Activated CD4-positive, alpha-beta T cell treated with anti-CD3 and anti-CD28 coated beads, Interleukin-2, amount 50 U/mL, for 4 hours (primary cell): Measurements from ENCODE around the gene MACROD2.

Experiments used
- DNase-seq, 2 experiments: peaks; one replicate each; pipeline ENCODE4 v3.0.0-alpha.2; 2020

Gene MACROD2

GRCh38 chr20:15865553-15865952 lies 1870.2 kb downstream of the MACROD2 start:
- DNase-seq: no peak

- no peak for DNase-seq
These were observed 1871.8 kb downstream of the MACROD2 start for GRCh38 chr20:15866916-15867730.

DNA sequence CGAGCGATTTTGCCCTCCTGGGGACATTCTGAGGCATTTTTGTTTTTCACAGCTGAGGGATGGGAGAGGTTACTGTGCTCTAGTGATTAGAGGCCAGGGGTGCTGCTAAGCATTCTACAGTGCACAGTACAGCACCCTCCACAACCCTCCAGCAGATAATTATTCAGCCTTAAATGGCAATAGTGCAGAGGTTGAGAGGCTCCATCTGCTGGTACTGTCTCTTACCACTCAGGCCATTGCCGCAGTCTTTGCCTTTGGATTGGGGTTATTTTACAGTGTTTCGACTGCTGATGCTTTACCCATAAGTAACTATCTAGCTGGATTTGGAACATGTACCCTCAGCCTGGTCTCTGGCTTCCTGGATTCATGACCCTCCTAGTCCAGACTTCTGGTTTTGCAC lies 1872.6 kb downstream of the MACROD2 start:
- no peak for DNase-seq

- no peak for DNase-seq
These were observed 1880.1 kb downstream of the MACROD2 start for GRCh38 chr20:15875446-15875845.

- DNase-seq: no peak
These were observed 1887.2 kb downstream of the MACROD2 start for GRCh38 chr20:15882553-15882952.

GRCh38 chr20:15886250-15886649 lies 1890.9 kb downstream of the MACROD2 start:
- no peak for DNase-seq

- DNase-seq: no peak
These were observed 1892.1 kb downstream of the MACROD2 start for GRCh38 chr20:15887387-15887786.

DNA sequence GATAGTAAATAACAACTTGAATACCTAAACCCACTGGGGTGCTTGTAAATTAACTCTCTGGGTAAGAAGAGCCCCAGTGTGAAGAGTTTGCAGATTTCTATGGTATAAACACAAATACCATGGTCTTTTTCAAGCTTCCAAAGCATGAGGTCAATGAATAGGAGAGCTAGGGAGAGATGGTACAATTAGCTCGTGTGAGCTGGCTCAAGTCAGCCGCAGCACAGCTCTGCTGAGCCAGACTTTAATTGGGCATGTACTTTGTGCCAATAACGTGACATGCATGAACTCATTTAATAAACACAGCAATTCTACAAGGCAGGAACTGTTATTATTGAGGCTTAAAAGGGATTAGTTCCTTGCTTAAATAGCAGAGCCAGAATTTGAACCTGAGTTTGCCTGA lies 1893.7 kb downstream of the MACROD2 start:
- DNase-seq: no peak

GRCh38 chr20:15889514-15890256 lies 1894.4 kb downstream of the MACROD2 start:
- no peak for DNase-seq

DNA sequence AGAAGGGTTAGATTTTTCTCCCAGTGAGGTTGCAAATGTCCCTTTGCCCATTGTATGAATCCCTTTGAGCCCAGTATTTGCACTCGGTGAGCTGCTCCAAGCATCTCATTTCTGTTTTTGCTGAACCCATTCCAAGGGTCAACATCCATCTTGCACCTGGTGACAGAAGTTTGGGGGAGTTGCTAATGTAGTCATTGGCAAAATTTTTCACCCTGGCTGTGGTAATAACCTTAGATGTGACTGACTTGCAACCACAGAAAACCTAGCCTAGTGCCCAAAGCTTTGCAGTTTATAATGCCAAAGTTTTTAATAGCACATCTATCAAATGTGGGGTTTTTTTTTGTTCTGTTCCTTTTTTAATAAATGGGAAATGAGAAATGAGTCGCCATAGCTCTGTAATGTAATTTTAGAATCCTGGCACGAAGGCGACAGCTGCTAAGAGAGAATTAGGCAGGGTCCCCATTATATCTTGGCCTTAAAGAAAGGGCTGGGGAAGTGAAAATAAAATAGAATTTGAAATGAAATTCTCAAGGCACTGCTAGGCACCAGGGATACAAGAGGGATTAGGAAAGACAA lies 1895.2 kb downstream of the MACROD2 start:
- no peak for DNase-seq

GRCh38 chr20:15895126-15895525 lies 1899.8 kb downstream of the MACROD2 start:
- DNase-seq: no peak

GRCh38 chr20:15895560-15896084 lies 1900.3 kb downstream of the MACROD2 start:
- DNase-seq: no peak

DNA sequence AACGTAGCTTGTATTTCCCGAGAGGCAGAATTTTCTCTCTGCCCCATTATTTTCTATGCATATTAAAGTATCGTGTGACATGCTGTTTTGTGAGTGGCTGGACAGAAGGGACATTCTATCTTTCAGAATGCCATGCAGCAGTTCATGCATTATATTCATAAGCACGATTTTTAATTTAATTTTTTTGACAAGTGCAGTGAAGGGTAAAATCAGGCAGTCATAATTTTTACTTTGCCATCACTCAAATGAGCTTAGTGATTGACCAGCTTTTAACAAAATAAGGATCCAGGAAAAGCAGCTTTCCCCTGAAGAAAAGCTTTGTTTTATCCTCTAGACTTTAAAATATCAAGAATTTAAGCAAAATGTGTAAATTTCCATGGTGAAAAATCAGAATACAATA lies 1904.7 kb downstream of the MACROD2 start:
- no peak for DNase-seq

GRCh38 chr20:15900443-15900842 lies 1905.1 kb downstream of the MACROD2 start:
- no peak for DNase-seq

DNA sequence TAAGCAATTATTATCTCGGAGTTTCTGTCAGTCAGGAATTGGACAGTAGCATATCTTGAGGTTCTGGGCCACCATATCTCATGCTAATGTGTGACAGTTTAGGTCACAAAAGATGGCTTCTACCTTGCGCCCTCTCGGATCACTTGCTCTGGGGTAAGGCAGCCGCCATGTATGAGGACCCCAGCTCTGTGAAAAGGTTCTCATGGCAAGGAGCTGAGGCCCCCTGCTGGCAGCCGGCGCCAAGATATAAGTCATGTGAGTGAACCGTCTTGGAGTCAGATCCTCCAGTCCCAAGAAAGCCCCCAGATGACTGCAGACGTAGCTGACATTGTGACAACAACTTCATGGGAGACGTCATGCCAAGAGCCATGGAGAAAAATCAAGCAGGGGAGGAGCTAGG lies 1907.2 kb downstream of the MACROD2 start:
- no peak for DNase-seq

DNA sequence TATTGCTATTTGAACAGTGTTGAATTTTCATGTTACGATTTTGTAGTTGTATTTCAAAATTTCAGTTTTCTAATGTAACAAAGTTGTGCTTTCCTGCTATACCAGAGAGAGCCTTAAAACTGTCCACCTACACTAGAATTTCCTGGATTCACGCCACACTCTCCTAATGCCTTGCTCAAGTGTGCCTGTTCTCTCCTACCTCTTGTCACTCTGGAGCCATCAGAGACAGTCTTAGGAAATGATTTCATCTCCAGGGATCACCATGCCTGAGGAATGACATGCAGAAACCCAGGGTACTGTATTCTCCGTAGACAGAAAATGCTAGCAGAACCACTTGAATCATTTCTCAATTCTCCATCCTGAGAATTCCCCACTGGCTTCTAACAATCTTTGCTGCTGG lies 1910.3 kb downstream of the MACROD2 start:
- no peak for DNase-seq

- DNase-seq: no peak
These were observed 1914.7 kb downstream of the MACROD2 start for GRCh38 chr20:15909995-15910394.

GRCh38 chr20:15911581-15911980 lies 1916.3 kb downstream of the MACROD2 start:
- no peak for DNase-seq

DNA sequence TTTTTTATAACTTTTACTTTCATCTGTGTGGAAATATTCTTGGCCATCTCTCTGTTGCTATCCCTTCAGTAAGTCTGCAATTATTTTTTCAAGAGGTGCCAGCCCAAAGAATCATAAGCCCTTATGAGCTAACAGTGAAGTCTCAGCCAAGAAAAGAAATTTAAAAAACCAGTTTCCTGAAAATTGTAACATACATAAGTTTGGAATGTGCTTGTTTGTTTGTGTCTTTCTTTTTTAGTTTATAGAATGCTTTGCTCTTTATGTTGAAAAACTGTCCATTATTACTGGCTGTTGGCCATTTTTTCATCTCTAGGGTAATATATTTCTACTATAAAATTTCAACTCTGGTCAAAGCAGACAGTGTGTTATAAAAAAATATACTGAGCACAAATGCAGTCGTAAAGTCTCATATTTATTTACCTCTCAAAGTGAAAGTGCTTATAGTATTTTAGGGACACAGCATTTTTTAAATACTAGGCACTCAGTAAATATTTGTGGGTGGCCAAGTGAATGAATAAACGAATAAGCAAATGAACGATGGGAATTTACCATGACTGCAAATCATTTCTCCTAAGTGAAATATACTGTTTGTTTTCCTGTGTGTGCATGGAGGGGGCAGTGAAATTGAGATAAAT lies 1918.2 kb downstream of the MACROD2 start:
- DNase-seq: no peak

DNA sequence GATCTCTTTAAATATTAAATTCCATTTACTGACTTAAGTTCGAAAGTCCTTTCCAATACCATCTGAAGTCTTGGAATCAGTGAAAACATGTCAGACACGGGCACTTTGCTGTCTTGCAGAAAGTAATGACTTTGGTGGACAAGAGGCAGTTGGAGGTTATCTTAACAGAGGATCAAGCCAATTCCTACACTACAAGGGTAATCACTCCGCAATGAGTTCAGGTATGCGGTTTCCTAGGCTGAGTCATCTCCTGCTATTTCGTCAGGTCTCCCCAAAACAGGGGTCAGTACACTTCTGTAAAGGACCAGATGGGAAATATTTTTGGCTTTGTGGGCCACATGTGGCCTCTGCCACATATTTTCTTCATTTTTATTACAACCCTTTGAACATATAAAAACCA lies 1921.3 kb downstream of the MACROD2 start:
- DNase-seq: no peak

DNA sequence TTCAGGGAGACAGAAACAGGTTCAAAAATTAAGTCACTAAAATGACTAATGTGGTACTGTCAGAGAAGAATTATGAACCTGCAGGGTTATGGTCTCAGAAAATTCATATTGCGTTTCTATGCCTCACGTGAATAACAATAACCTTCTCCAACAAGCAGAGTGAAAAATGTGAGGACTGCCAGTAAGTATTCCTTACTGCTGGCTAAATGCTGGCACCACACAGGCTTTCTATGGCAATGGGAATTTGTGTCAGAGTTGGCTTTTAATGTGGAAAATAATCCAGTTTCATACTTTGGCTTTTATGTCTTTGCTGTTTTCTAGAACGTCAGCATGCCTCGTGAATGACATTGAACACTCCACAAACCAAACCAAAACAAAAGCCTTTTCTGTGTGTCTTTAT lies 1922.0 kb downstream of the MACROD2 start:
- no peak for DNase-seq

- no peak for DNase-seq
These were observed 1923.3 kb downstream of the MACROD2 start for GRCh38 chr20:15918631-15919030.

- no peak for DNase-seq
These were observed 1923.8 kb downstream of the MACROD2 start for GRCh38 chr20:15919118-15919517.
